HEK293T (cell line): ENCODE results near the gene SLC7A6.

Source experiments
- CTCF ChIA-PET: fragments of 350-600 bp; formaldehyde crosslinking; extraction: SDS; loops from one replicate; lab custom pipeline; 2021; ENCODE audit warnings: antibody characterized with exemption, inconsistent platforms; lab: Yijun Ruan, JAX
- POLR2A ChIA-PET: fragments of 350-600 bp; formaldehyde crosslinking; extraction: SDS; loops from one replicate; lab custom pipeline; 2020; ENCODE audit warnings: antibody characterized with exemption, inconsistent platforms; lab: Yijun Ruan, JAX
- DNase-seq: peaks from one replicate; pipeline ENCODE4 v3.0.0; 2012; ENCODE audit warnings: mixed read lengths; ENCODE audit errors: extremely low spot score
- ARNT ChIP-seq: fragments of 450-650 bp; IDR thresholded peaks from 2 replicates; pipeline ENCODE4 v1.6.1; 2017; ENCODE audit warnings: mild to moderate bottlenecking
- BHLHE40 ChIP-seq: fragments of 450-650 bp; IDR thresholded peaks from 2 replicates; pipeline ENCODE4 v1.6.1; 2016; ENCODE audit warnings: mild to moderate bottlenecking, moderate library complexity, borderline replicate concordance
- CTBP1 ChIP-seq: fragments of 450-650 bp; IDR thresholded peaks from 2 replicates; pipeline ENCODE4 v1.6.1; 2016; ENCODE audit warnings: borderline replicate concordance
- ELF4 ChIP-seq: fragments of 450-650 bp; IDR thresholded peaks from 2 replicates; pipeline ENCODE4 v1.6.1; 2017; ENCODE audit warnings: antibody characterized with exemption
- FOXA1 ChIP-seq: fragments of 450-650 bp; IDR thresholded peaks from 2 replicates; pipeline ENCODE4 v1.6.1; 2016; ENCODE audit warnings: mild to moderate bottlenecking
- FOXK2 ChIP-seq: fragments of 450-650 bp; IDR thresholded peaks from 2 replicates; pipeline ENCODE4 v1.6.1; 2016; ENCODE audit warnings: mild to moderate bottlenecking
- FOXM1 ChIP-seq: fragments of 450-650 bp; IDR thresholded peaks from 2 replicates; pipeline ENCODE4 v1.6.1; 2017; ENCODE audit warnings: mild to moderate bottlenecking, borderline replicate concordance
- HDGF ChIP-seq: fragments of 450-650 bp; IDR thresholded peaks from 2 replicates; pipeline ENCODE4 v1.6.1; 2017; ENCODE audit warnings: antibody characterized with exemption, borderline replicate concordance
- L3MBTL2 ChIP-seq: fragments of 450-650 bp; conservative IDR thresholded peaks from 2 replicates; pipeline ENCODE4 v1.6.1; 2016; ENCODE audit warnings: mild to moderate bottlenecking
- LEF1 ChIP-seq: fragments of 450-650 bp; IDR thresholded peaks from 2 replicates; pipeline ENCODE4 v1.6.1; 2017; ENCODE audit warnings: mild to moderate bottlenecking, borderline replicate concordance
- NFRKB ChIP-seq: fragments of 450-650 bp; IDR thresholded peaks from 2 replicates; pipeline ENCODE4 v1.6.1; 2016; ENCODE audit warnings: mild to moderate bottlenecking, moderate library complexity
- SP1 ChIP-seq: fragments of 450-650 bp; IDR thresholded peaks from 2 replicates; pipeline ENCODE4 v1.6.1; 2017
- SUZ12 ChIP-seq: fragments of 450-650 bp; IDR thresholded peaks from 2 replicates; pipeline ENCODE4 v1.6.1; 2016; ENCODE audit warnings: mild to moderate bottlenecking
- TARDBP ChIP-seq: fragments of 450-650 bp; IDR thresholded peaks from 2 replicates; pipeline ENCODE4 v1.6.1; 2016
- ZNF384 ChIP-seq: fragments of 450-650 bp; IDR thresholded peaks from 2 replicates; pipeline ENCODE4 v1.6.1; 2016
- TF ChIP-seq, protein P1 (sequence below): fragments of 450-650 bp; IDR thresholded peaks from 2 replicates; pipeline ENCODE4 v1.6.1; 2016

SLC7A6 gene

DNA sequence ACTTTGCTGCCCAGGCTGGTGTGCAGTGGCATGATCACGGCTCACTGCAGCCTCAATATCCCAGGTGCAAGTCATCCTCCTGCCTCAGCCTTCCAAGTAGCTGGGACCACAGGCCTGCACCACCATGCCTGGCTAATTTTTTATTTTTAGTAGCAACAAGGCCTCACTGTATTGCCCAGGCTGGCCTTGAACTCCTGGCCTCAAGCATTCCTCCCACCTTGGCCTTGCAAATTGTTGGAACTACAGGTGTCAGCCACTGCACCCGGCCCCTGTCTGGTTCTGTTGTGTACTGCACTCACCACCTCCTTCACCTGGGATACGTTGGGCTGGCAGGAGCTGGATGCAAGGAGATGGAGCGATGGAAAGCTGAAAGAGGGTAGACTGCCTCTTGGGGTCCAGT, 10.6 kb upstream of the SLC7A6 start:
- DNase-seq, result no peak
- no peak for TF ChIP-seq FOXK2
- TF ChIP-seq HDGF, result no peak
- no peak for TF ChIP-seq ARNT
- no peak for TF ChIP-seq LEF1
- no peak for TF ChIP-seq L3MBTL2
- CTCF ChIA-PET, result interaction anchor here (1.0 kb wide), 1 partner anchor 9 kb away, joined by 5 read pairs; no protein-coding TSS in a partner anchor
- POLR2A ChIA-PET, result no interaction called here

DNA sequence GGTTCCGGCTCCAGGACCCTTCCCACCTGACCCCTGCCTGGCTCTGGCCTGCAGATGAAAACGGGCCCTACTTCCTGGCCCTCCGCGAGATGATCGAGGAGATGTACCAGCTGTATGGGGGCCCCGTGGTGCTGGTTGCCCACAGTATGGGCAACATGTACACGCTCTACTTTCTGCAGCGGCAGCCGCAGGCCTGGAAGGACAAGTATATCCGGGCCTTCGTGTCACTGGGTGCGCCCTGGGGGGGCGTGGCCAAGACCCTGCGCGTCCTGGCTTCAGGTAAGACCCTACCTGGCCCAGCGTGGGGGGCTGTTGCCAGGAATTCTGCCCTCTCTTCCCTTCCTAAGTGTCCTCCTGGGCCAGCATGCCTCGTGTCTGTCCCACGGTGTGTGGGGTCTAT, 8.6 kb upstream of the SLC7A6 start:
- DNase-seq, result no peak
- ChIA-PET POLR2A (interaction anchor here (1.0 kb wide), 1 partner anchor 11 kb away, joined by 3 read pairs; the partner anchor contains the start of gene PLA2G15), CTCF (interaction anchor here (1.1 kb wide), 1 partner anchor 72 kb away, joined by 5 read pairs; no protein-coding TSS in a partner anchor)
- TF ChIP-seq NFRKB (no peak), FOXK2 (no peak)

DNA sequence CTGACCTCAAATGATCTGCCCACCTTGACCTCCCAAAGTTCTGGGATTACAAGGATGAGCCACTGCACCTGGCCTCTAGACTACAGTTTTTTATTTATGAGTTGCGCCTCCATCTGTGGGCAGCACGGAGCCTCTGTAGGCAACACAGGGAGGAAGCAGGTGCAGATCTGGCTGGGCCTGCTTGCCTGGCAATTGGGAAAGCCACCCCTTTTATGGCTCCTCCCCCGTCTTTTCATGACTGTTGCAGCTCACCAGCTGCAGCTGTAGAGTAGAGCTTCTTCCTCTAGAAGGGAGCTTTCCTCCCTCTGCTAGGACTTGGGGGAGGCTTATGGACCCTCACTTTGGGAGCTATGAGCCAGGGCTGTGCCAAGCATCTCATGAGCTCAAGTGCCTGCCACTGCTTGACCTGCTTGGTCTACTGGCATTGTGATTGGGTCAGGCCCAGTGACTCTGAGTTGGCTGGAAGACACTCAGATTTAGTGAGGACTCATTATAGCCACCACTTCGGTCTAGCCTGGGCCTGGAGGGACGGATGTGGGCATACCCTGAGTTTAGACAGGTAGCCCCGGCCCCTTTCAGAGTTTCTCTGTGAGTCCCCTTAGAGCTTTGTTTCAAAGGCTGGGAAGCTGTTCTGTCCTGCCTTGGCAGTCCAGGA, 6.9 kb upstream of the SLC7A6 start:
- ChIA-PET CTCF (interaction anchor here (0.6 kb wide), 1 partner anchor 253 kb away, joined by 3 read pairs; no protein-coding TSS in a partner anchor), POLR2A (interaction anchor here (1.0 kb wide), 2 partner anchors 20 to 53 kb away, joined by 3 read pairs; partner anchors contain the start of genes PRMT7 and SLC7A6OS)
- no peak for DNase-seq
- TF ChIP-seq FOXK2 (no peak), L3MBTL2 (no peak), CTBP1 (no peak), SUZ12 (no peak), NFRKB (no peak), ELF4 (no peak), ARNT (no peak), LEF1 (no peak), SP1 (no peak), BHLHE40 (no peak), FOXA1 (no peak), HDGF (no peak), FOXM1 (no peak), ZNF384 (no peak), TARDBP (no peak)
- TF ChIP-seq, protein P1, sequence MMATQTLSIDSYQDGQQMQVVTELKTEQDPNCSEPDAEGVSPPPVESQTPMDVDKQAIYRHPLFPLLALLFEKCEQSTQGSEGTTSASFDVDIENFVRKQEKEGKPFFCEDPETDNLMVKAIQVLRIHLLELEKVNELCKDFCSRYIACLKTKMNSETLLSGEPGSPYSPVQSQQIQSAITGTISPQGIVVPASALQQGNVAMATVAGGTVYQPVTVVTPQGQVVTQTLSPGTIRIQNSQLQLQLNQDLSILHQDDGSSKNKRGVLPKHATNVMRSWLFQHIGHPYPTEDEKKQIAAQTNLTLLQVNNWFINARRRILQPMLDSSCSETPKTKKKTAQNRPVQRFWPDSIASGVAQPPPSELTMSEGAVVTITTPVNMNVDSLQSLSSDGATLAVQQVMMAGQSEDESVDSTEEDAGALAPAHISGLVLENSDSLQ, result no peak

DNA sequence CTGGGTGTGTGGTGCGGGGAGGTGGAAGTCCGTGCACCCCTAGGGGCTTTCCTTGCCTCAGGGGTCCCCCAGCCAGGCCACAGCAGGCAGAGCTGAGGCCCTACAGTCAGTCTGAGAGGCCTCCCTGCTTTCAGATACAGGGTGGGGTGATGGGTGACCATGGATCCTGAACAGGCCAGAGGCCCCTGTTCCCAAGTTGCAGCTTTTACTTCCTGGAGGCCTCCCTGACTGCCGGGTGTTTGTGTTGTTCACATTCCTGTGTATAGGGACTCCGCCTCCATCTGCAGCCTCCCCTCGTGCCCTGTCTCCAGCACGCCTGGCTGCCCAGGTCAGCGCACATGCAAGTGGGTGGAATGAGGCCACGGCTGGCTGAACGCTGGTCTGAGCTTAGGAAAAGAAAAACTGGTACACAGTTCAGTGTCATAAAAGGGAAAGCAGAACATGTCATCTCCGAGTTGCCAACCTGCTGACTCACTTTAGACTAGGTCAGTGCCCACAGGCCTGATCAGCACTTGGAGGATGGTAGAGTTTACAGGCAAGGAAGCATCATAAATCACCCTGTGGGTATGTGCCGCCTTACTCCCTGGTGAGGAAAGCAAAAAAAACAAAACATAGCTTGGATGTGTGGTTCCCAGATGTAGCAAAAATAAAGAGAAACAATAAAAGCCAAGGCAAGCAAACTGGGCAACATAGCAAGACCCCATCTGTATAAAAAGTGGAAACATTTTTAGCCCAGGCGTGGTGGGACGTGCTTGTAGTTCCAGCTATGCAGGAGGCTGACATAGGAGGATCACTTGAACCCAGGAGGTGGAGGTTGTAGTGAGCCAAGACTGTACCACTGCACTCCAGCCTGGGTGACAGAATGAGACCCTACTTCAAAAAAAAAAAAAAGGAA, 6.2 kb upstream of the SLC7A6 start:
- CTCF ChIA-PET, result interaction anchor here (0.6 to 0.7 kb wide), 2 partner anchors 46 to 254 kb away, joined by 3 read pairs; no protein-coding TSS in a partner anchor
- POLR2A ChIA-PET, result interaction anchor here (1.0 kb wide), 2 partner anchors 20 to 52 kb away, joined by 3 read pairs; partner anchors contain the start of genes PRMT7 and SLC7A6OS
- DNase-seq, result no peak
- TF ChIP-seq CTBP1 (no peak), L3MBTL2 (no peak), SUZ12 (no peak), FOXM1 (no peak), FOXK2 (no peak), BHLHE40 (no peak), TARDBP (no peak), ARNT (no peak), LEF1 (no peak), NFRKB (no peak), HDGF (no peak), SP1 (no peak)
- TF ChIP-seq, protein P1, result no peak

DNA sequence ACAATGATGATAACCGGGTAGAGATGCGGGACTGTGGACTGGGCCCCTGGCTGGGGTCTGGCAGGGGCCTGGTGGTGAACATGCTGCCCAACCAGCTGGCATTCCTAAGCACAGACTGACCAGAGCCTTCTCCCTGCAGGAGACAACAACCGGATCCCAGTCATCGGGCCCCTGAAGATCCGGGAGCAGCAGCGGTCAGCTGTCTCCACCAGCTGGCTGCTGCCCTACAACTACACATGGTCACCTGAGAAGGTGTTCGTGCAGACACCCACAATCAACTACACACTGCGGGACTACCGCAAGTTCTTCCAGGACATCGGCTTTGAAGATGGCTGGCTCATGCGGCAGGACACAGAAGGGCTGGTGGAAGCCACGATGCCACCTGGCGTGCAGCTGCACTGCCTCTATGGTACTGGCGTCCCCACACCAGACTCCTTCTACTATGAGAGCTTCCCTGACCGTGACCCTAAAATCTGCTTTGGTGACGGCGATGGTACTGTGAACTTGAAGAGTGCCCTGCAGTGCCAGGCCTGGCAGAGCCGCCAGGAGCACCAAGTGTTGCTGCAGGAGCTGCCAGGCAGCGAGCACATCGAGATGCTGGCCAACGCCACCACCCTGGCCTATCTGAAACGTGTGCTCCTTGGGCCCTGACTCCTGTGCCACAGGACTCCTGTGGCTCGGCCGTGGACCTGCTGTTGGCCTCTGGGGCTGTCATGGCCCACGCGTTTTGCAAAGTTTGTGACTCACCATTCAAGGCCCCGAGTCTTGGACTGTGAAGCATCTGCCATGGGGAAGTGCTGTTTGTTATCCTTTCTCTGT, 5.1 kb upstream of the SLC7A6 start:
- ChIA-PET CTCF (interaction anchor here (0.7 to 2.7 kb wide), 2 partner anchors 45 to 69 kb away, joined by 3 to 16 read pairs; no protein-coding TSS in a partner anchor), POLR2A (no interaction called here)
- no peak for DNase-seq
- no peak for TF ChIP-seq ARNT
- TF ChIP-seq SUZ12, result no peak
- no peak for TF ChIP-seq HDGF
- TF ChIP-seq BHLHE40, result no peak
- no peak for TF ChIP-seq ELF4
- no peak for TF ChIP-seq ZNF384
